ENCODE measurements around the gene PON3.

PON3 gene

DNA sequence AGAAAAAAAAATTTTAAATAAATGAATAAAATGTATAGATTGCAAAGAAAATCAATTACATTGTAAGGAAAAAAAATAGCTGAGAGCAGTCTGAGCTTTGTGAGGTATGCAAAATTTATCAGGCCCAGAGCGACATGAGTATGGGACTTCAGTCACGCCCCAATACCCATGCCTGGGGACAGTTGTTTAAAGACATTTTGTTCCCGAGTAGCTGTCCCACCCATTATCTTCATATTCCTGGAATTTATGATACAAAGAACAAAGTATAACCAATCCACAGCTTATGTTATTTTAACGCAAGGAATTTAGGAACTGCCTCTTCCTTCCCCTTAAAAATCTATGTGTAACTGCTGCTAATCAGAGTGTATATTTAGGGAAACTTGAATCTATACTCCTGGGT lies 40.2 kb upstream of the PON3 start:
- no peaks in the 10 kb centered on the region for H3K9me3 ChIP-seq (ENCODE audit: control insufficient read depth, insufficient read depth, low read depth, low read length)
- H3K36me3 ChIP-seq (ENCODE audit: control insufficient read depth in 2 of 2, insufficient read depth in 1 of 2, low read length in 2 of 2): no peaks in the 10 kb centered on the region
- H3K4me3 ChIP-seq (ENCODE audit: low read depth, low read length): no peak overlapping the region
- H3K4me1 ChIP-seq (ENCODE audit: control insufficient read depth, insufficient read depth, low read length): no peaks in the 10 kb centered on the region
- no peak overlapping the region for H3K27ac ChIP-seq (ENCODE audit: extremely low read depth, low read depth, low read length)
- TF ChIP-seq, protein P1, sequence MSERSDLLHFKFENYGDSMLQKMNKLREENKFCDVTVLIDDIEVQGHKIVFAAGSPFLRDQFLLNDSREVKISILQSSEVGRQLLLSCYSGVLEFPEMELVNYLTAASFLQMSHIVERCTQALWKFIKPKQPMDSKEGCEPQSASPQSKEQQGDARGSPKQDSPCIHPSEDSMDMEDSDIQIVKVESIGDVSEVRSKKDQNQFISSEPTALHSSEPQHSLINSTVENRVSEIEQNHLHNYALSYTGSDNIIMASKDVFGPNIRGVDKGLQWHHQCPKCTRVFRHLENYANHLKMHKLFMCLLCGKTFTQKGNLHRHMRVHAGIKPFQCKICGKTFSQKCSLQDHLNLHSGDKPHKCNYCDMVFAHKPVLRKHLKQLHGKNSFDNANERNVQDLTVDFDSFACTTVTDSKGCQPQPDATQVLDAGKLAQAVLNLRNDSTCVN (tag by site-specific recombination; optimal IDR thresholded peaks at IDR 0.05): no peak
- TF ChIP-seq ZNF600 (tag by site-specific recombination; IDR thresholded peaks at IDR 0.05) (no peak), YY1 (tag by site-specific recombination; IDR thresholded peaks at IDR 0.05) (no peak), ZNF792 (tag by site-specific recombination; IDR thresholded peaks at IDR 0.05) (no peak), ZBTB7A (tag by site-specific recombination; IDR thresholded peaks at IDR 0.05; ENCODE audit: low read depth) (no peak), ZNF510 (tag by site-specific recombination; IDR thresholded peaks at IDR 0.05; ENCODE audit: insufficient replicate concordance) (no peak), ZNF302 (tag by site-specific recombination; IDR thresholded peaks at IDR 0.05; ENCODE audit: low read depth) (no peak), ZNF747 (tag by site-specific recombination; IDR thresholded peaks at IDR 0.05) (no peak), ZNF366 (tag by site-specific recombination; conservative IDR thresholded peaks at IDR 0.05) (no peak), ZNF350 (tag by site-specific recombination; IDR thresholded peaks at IDR 0.05) (no peak), ZNF140 (tag by site-specific recombination; IDR thresholded peaks at IDR 0.05) (no peak)
- CTCF ChIA-PET: interaction anchor here (0.7 to 0.8 kb wide), 3 partner anchors 8 to 41 kb away, joined by 3 read pairs; no protein-coding TSS in a partner anchor
- POLR2A ChIA-PET: no interaction called here

DNA sequence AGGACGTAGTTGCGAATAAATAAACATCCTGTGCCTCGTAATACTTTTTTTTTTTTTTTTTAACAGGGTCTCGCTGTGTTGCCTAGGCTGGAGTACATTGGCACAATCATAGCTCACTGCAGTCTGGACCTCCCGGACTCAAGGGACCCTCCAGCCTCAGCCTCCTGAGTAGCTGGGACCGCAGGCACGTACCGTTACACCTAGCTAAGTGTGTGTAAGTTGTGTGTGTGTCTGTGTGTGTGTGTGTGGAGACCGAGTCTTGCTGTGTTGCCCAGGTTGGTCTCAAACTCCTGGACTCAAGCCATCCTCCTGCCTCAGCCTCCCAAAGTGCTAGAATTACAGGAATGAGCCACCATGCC lies 39.2 kb upstream of the PON3 start:
- H3K36me3 ChIP-seq (ENCODE audit: control insufficient read depth in 2 of 2, insufficient read depth in 1 of 2, low read length in 2 of 2): no peaks in the 10 kb centered on the region
- CTCF ChIA-PET: interaction anchor here (0.5 to 1.6 kb wide), 5 partner anchors 42 to 1000 kb away, joined by 3 to 4 read pairs (median 3); no protein-coding TSS in a partner anchor
- 0 out of 2 replicates have a peak, but pooled peaks have one; percentile 7 for TF ChIP-seq GLIS1 (tag by site-specific recombination; IDR thresholded peaks at IDR 0.05)
- peak; percentile 40; the same call in 1 of the 2 replicates for TF ChIP-seq ZNF335 (tag by site-specific recombination; conservative IDR thresholded peaks at IDR 0.05)
- TF ChIP-seq, protein P2, sequence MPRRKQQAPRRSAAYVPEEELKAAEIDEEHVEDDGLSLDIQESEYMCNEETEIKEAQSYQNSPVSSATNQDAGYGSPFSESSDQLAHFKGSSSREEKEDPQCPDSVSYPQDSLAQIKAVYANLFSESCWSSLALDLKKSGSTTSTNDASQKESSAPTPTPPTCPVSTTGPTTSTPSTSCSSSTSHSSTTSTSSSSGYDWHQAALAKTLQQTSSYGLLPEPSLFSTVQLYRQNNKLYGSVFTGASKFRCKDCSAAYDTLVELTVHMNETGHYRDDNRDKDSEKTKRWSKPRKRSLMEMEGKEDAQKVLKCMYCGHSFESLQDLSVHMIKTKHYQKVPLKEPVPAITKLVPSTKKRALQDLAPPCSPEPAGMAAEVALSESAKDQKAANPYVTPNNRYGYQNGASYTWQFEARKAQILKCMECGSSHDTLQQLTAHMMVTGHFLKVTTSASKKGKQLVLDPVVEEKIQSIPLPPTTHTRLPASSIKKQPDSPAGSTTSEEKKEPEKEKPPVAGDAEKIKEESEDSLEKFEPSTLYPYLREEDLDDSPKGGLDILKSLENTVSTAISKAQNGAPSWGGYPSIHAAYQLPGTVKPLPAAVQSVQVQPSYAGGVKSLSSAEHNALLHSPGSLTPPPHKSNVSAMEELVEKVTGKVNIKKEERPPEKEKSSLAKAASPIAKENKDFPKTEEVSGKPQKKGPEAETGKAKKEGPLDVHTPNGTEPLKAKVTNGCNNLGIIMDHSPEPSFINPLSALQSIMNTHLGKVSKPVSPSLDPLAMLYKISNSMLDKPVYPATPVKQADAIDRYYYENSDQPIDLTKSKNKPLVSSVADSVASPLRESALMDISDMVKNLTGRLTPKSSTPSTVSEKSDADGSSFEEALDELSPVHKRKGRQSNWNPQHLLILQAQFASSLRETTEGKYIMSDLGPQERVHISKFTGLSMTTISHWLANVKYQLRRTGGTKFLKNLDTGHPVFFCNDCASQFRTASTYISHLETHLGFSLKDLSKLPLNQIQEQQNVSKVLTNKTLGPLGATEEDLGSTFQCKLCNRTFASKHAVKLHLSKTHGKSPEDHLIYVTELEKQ (tag by site-specific recombination; IDR thresholded peaks at IDR 0.05; ENCODE audit: borderline replicate concordance): no peak
- TF ChIP-seq ZNF121 (tag by site-specific recombination; IDR thresholded peaks at IDR 0.05): peak; percentile 70
- no peak for TF ChIP-seq SCRT2 (tag by site-specific recombination; IDR thresholded peaks at IDR 0.05)
- TF ChIP-seq ZNF2 (tag by site-specific recombination; IDR thresholded peaks at IDR 0.05): peak; percentile 26; the same call in 1 of the 2 replicates
- no peak for TF ChIP-seq ZNF623 (tag by site-specific recombination; IDR thresholded peaks at IDR 0.05)
- TF ChIP-seq, protein P3, sequence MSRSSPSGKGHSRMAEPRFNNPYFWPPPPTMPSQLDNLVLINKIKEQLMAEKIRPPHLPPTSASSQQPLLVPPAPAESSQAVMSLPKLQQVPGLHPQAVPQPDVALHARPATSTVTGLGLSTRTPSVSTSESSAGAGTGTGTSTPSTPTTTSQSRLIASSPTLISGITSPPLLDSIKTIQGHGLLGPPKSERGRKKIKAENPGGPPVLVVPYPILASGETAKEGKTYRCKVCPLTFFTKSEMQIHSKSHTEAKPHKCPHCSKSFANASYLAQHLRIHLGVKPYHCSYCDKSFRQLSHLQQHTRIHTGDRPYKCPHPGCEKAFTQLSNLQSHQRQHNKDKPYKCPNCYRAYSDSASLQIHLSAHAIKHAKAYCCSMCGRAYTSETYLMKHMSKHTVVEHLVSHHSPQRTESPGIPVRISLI (tag by site-specific recombination; IDR thresholded peaks at IDR 0.05): peak; percentile 56; the same call in 1 of the 2 replicates
- peak; percentile 51; the same call in 1 of the 2 replicates for TF ChIP-seq ZBTB48 (tag by site-specific recombination; IDR thresholded peaks at IDR 0.05)
- POLR2A ChIA-PET: interaction anchor here (0.7 to 1.0 kb wide), 2 partner anchors 11 to 111 kb away, joined by 3 read pairs; no protein-coding TSS in a partner anchor
- no peaks in the 10 kb centered on the region for H3K9me3 ChIP-seq (ENCODE audit: control insufficient read depth, insufficient read depth, low read depth, low read length)
- H3K27ac ChIP-seq (ENCODE audit: extremely low read depth, low read depth, low read length): peak overlapping the region; percentile 83
- peak overlapping the region; percentile 72 for H3K4me3 ChIP-seq (ENCODE audit: low read depth, low read length)
- no peaks in the 10 kb centered on the region for H3K4me1 ChIP-seq (ENCODE audit: control insufficient read depth, insufficient read depth, low read length)

All from HEK293 (cell line).